GM10847 (cell line): ENCODE data around the gene TMEM242.

Experiments
- POLR2A ChIP-seq: IDR thresholded peaks from 2 replicates; pipeline ENCODE4 v1.6.1; 2011; ENCODE audit not compliant: insufficient read length; ENCODE audit errors: extremely low read depth

Gene TMEM242

DNA sequence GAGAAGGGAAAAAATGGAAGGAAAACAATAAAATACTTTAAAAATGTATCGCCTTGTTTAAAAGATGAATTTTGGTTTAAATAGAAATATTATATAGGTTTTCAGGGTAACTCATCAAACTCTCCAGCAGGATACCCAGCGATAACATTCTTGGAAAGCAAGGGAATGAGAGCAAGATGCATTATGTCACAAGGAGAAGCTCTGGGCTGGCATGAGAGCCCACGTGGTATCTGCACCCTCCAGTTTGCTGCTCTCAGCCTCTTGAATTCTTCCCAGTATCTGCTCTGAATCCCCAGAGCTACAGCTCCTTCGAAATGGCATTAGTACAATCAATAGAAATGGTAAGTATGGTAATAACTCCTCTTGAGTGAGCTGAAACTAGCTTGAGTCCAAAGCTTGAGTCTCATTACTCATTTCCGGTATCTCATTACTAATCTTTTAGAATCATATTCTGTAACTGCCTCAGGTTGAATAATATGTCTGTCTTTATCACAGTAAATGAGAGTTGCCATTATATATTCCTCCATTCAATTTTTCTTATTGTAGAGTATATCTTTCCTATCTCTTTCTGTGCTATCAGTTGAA is 4.9 kb upstream of the TMEM242 start:
- no peak for TF ChIP-seq POLR2A

DNA sequence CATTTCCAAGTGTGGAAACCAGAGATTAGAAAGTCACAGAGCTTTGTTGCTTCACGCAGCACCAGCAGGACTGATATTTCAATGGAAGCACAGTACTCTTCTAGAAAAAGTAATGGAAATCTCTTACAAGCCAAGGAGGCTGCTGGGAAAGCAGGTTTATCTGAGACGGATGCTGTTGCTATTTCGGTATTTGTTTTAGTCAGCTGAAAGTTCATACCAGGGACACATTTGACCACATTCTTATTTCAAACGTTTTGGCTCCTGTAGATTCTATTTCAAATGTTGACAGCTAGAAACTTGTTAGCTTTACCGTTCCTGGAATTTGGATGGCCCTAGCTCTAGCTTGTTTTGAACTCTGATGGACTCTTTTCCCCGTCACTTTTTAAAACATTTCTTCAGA is 3.7 kb upstream of the TMEM242 start:
- no peak for TF ChIP-seq POLR2A

DNA sequence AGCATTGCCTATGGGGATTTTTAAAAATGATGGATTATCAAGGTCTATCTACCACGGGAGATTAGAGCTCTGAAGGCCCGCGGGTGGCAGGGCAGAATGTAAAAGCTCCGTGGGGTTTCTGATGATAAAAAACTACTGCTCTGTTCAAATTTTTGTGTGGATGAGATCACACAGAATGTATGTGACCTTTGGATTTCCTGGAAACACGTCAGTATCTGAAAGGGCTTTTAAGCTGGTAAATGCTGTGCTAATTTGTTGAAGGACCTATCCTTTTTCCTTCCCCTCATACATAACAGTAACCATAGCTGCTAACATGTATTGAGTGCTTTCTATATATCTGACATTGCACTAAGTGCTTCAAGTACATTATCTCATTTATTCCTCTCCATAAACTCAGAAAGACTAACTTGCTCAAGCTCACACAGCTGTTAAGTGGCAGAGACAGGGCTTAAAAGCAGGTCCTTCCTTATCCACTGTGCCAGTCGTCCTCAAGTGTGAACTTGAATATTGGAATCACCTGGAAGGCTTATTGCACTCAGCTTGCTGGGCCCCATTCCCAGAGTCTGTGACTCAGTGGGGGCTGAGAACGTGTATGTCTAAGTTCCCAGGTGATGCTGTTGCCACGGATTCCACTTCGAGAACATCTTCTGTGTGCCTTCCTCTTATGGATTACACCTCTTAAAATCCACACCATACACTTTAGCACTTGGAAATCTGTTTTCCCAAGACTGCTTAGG is 1.9 kb upstream of the TMEM242 start:
- no peak for TF ChIP-seq POLR2A

DNA sequence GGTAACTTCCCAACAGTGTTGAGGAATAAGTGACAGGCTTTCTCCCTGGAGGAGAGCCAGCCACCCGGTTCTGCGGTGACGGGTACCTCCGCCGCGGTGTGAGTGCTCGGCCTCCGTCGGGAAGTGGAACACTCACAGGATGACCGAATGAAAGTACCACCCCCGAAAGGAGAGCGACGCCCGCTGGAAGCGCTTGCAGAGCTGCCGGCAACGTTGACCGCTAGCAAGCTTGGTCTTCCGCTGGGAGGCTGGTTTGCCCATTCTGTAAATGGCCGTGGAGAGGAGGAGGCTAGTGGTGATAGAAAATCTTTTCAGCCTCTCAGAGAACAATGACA is 614 bp upstream of the TMEM242 start:
- TF ChIP-seq POLR2A = no peak

DNA sequence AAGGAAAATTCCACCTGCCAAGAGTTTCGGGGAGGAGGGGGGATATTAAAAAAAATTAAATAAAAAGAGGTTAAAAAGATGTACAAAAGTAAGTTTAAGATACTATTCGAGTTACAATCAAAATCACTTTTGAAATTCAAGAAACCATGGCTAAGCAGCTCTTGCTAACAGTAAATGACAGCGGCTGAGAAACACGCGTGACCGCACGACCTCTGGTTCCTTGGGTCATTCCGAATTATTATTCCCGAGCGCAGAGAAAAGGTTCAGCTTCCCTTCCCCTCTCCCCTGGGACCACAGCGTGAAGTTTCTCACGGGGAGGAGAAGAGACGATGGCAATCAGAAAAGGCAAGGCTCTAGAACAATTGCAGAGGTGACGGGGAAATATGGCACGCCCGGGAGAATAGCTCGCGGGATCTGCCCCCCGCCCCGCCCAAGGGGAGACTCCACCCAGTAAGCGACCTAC is 496 bp downstream of the TMEM242 start:
- no peak for TF ChIP-seq POLR2A

DNA sequence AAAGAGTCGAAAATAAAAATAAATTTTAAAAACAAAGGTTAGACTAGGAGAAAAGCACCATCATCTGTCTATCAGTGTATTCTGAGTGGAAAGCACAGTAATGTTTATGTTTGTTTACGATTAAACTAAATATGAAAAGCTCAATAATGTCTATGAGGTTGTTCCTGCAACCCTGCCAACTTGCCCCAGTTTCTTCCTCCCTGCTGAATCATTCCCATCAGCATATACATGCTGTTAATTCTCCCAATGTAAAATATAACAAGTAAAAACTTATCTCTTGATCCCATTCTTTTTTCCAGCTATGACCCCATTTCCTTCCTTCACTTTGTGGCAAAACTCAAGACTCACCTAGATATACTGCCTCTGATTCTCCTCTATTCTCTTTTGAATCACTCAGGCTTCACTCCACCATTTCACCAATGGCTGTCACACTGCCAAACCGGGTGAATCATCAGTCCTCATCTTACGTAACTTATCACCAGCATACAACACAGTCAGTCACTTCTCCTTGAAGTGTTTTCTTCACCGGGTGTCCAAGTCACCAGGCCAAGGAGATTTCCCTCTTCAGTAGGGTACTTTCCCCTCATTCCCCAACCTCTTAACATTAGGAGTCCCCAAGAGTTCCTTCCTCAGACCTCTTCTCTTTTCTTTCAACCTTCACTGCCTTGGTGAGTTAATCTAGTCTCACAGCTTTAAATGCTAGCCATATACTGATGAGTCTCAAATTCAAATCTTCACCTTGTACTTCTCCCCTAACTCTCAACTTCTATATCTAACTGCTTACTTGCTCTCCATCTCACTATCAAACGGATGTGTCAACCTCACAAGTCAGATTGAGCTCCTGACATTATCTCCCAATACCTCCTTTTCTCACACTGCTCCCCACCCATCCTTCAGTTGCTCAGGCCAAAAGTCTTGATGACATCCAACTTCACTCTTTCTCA is 6.2 kb downstream of the TMEM242 start:
- TF ChIP-seq POLR2A = no peak

DNA sequence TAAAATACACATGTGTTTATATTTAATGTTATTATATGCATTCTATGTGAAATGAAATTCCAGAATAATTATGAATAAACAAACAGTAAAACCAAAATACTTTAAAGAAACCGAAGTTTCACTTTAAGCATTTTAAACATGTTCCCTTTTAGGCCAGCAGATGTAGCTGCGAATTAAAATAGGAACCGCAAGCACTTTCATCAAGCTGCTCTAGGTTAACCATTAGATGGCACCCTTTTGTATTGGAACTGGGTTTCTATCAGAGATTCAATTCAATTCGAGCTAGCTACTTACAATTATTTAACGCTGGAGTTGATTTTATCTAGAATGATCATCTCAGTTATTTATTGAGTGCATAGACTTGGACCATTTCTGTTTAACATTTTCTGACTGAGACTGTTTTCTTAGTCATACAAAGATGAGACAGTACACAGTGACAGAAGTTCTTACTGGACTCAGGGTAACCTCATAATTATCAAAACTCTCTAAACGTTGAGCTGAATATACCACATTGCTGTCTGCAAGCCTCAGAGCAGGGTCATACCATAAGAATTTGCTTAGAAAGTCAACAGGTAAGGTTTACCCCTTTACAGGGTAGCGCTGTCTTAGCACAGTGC is 8.5 kb downstream of the TMEM242 start:
- TF ChIP-seq POLR2A = no peak

DNA sequence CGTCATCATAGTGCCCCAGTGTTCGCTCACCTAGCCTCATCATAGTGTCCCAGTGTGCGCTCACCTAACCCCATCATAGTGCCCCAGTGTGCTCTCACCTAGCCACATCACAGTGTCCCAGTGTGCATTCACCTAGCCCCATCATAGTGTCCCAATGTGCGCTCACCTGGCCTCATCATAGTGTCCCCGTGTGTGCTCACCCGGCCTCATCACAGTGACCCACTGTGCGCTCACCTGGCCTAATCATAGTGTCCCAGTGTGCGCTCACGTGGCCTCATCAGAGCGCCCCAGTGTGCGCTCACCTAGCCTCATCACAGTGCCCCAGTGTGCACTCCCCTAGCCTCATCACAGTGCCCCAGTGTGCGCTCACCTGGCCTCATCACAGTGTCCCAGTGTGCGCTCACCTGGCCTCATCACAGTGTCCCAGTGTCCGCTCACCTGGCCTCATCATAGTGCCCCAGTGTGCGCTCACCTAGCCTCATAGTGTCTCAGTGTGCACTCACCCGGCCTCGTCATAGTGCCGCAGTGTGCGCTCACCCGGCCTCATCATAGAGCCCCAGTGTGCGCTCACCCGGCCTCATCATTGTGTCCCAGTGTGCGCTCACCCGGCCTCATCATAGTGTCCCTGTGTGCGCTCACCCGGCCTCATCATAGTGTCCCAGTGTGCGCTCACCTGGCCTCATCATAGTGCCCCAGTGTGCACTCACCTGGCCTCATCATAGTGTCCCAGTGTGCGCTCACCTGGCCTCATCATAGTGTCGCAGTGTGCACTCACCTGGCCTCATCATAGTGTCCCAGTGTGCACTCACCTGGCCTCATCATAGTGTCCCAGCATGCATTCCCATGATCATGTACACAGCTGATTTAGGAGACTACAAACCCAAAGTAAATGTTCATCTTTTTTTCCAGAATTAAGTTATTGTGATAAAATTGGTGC is 9.5 kb downstream of the TMEM242 start:
- TF ChIP-seq POLR2A = no peak

DNA sequence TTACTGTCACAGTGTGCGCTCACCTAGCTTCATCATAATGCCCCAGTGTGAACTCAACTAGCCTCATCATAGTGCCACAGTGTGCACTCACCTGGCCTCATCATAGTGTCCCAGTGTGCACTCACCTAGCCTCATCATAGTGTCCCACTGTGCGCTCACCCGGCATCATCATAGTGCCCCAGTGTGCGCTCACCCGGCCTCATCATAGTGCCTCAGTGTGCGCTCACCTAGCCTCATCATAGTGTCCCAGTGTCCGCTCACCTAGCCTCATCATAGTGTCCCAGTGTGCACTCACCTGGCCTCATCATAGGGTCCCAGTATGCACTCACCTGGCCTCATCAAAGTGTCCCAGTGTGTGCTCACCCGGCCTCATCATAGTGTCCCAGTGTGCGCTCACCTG is 10.6 kb downstream of the TMEM242 start:
- no peak for TF ChIP-seq POLR2A

DNA sequence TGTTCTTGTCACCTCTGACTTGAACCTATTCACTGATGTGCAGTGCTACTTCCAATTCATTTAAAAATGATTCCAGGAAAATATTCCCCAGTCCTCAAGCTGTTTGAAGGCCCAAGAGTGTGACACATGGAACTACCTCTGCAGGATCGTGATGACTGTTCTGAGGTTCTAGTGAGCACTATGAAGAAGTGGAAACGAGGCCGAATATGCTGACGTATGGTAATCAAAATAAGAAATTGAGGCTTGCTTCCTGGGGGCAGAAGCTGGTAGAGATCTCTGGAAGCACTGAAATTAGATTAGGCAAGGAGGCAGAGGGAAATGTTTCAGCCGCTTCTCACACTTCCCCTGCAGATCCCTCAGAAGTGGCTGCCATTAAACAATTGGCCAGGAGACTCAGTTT is 15.7 kb downstream of the TMEM242 start:
- TF ChIP-seq POLR2A = no peak

DNA sequence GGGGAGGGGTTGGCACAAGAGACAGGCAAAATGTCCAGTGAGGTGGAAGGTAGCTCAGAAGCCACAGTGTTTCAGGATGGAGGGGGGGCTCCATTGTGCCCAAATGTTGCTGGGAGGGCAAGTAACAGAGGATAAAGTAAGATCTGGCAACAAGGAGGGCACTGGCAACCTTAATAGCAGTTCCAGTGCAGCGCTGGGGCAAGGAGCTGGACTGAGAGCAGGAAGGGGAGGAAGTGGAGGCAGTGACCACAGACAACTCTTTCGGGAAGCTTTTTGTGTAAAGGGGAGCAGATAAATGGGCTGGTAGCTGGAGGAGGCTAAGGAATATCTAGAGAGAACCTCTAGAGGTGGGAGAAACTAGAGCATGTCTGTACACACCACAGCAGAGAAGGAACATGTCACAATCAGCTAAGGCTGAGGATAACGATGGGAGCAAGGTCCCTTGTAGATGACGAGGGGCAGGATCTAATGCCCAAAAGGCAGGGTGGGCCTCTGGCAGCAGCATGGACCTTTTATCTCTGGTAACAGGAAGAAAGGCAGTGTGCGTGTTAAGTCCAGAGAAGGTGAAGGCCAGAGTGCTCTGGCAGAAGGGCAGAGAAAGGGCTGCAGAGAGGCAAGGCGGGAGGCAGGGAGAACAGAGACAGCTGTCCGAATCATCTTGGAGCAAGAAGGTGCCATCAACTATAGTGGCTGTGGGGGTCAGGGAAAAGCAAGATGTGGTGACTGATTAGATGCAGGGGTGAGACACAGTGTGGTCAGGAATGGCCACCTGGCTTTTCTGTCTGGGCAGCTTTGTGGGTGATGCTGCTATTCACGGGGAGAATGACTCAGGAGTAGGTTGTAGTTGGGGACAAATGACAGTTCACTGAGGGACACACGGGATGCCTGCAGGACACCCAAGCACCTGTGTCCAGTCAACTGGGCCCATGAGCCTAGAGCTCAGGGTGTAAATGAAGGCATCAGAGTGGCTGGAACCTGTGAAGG is 17.4 kb downstream of the TMEM242 start:
- no peak for TF ChIP-seq POLR2A

DNA sequence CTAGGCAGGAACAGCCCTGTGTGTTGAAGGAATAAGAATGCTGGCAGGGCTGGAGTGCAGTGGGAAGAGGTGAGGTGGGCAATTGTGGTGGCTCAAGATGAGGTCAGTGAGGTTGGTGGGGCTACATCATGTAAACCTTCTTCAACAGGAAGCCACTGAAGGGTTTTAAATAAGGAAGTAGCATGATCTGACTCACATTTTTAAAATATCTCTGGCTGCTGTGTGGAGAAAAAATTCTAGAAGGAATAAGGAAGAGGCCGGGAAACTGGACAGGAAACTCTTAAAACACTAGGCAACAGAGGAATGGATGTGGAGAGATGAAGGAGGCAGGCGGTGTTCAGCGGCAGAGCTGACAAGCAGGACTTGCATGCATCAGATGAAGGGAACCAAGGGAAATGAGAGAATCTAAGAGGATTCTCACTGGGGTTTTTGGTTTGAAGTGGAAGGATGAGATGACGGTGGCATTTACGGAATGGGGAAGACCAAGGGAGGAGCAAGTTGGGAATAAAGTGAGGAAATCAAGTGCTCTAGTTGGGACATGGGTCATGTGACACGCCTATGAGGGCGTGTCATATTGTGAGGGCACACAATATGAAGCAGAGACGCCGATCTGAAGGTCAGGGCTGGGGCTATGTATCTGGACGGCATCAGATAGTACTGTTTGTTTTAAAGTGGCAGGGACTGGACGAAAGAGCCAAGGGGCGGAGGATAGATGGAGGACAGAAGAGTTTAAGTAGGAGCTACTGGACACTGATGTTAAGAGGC is 18.2 kb downstream of the TMEM242 start:
- TF ChIP-seq POLR2A = no peak

DNA sequence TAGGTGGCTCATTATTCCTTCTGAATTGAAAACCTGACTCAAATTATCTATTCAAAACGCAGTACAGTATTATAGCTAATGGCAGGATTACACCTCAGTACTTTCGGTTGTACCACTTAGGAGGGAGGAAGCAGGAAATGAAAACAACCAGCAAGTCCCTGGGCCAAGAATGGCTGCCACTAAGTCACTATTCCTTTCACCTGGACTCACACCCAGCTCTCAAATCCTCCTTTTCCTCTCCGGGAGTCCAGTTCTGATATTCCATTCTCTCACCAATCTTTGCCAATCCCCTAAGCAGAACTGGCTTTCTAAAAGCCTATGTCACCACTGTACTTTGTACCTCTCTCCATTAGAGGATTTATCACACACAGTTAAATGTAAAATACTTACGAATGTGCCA is 20.6 kb downstream of the TMEM242 start:
- TF ChIP-seq POLR2A = no peak
